ENCODE measurements around the gene TAB2. TPM values are rescaled to one million over a fixed set of nuclear protein-coding genes. Genes with fewer than 3 reads are reported as not detected.

TAB2 gene
- total and polyA plus RNA-seq, 9 of the 15 experiments (the other 6 are each of a cell fraction or from before 2014, with no cell fraction given): 9.1 to 38.3 (median 18.6) TPM

DNA sequence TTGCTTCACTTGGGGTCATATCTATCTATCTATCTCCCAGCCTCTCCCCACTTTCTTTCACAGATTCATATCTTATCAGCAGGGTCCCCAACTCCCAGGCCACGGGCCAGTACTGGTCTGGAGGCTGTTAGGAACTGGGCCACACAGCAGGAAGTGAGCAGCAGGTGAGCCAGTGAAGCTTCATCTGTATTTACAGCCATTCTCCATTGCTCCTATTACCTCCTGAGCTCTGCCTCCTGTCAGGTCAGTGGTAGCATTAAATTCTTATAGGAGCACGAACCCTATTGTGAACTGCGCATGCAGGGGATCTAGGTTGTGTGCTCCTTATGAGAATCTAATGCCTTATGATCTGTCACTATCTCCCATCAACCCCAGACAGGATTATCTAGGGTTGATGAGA, 14.8 kb upstream of the TAB2 start:
- POLR2A ChIA-PET: interaction anchor here (1.1 kb wide), 1 partner anchor 9 kb away, joined by 4 read pairs; no protein-coding TSS in a partner anchor
- CTCF ChIA-PET (ENCODE audit: low intra/inter-chr PET ratio): no interaction called here

GRCh38 chr6:149303468-149303867, 14.0 kb upstream of the TAB2 start:
- TF ChIP-seq CEBPG (CRISPR knock-in tag; IDR thresholded peaks at IDR 0.05) (no peak), CEBPG (tag; conservative IDR thresholded peaks at IDR 0.05 in 1 of 2, IDR thresholded peaks at IDR 0.05 in 1 of 2) (peak; percentile 42 to 89; a peak in 3 of 4 replicates), CEBPB (tag; IDR thresholded peaks at IDR 0.05) (peak; percentile 77), NBN (IDR thresholded peaks at IDR 0.05; ENCODE audit: low read depth) (no peak)
- no peaks in the 10 kb centered on the region for H3K36me3 ChIP-seq (ENCODE audit: control insufficient read depth, insufficient read depth, low read length)
- no peak overlapping the region for H3K9ac ChIP-seq (ENCODE audit: insufficient read depth in 1 of 2, low read depth in 2 of 2, low read length in 2 of 2)
- no peaks in the 10 kb centered on the region for H3K9me3 ChIP-seq (replicated peaks; ENCODE audit: control insufficient read depth, insufficient read depth, low read depth, low read length)
- FAIRE-seq (no peak), DNase-seq (ENCODE audit: extremely low read depth in 1 of 4, low spot score in 3 of 4) (no peak), ATAC-seq (no peak)
- no peaks in the 10 kb centered on the region for H3K4me1 ChIP-seq (replicated peaks in 1 of 2; ENCODE audit: control insufficient read depth in 2 of 2, insufficient read depth in 2 of 2, low read length in 2 of 2)
- peaks cover 4 to 6% of the 10 kb centered on the region in 2 experiments; a peak in 3 of 5 replicates for H3K27me3 ChIP-seq (ENCODE audit: control insufficient read depth in 2 of 2, insufficient read depth in 2 of 2, low read length in 2 of 2)
- no peak overlapping the region for H3K4me3 ChIP-seq
- H3K4me2 ChIP-seq (ENCODE audit: insufficient read depth, low read length): no peak overlapping the region
- in situ Hi-C loops (cut with MboI): no loop called here
- H4K20me1 ChIP-seq (replicated peaks; ENCODE audit: control insufficient read depth, insufficient read depth, low read length): no peaks in the 10 kb centered on the region
- H3K9me1 ChIP-seq (ENCODE audit: control insufficient read depth, insufficient read depth, low read length): no peaks in the 10 kb centered on the region
- ChIA-PET CTCF (ENCODE audit: low intra/inter-chr PET ratio) (no interaction called here), POLR2A (interaction anchor here (1.1 kb wide), 1 partner anchor 8 kb away, joined by 4 read pairs; no protein-coding TSS in a partner anchor)
- 6% methylated on average over 1 of the region's 1 CpG for WGBS (ENCODE audit: insufficient coverage, low coverage, missing lambda C conversion rate)
- BruUV-seq (replicated peaks): no TSS peak
- intact Hi-C loops (cut with micrococcal nuclease): no loop called here
- no peak overlapping the region for H2AFZ ChIP-seq (ENCODE audit: low read depth, low read length)
- H3K79me2 ChIP-seq (ENCODE audit: control insufficient read depth, insufficient read depth, low read length): no peaks in the 10 kb centered on the region
- H3K27ac ChIP-seq (ENCODE audit: extremely low read depth, low read depth, low read length): no peak overlapping the region

More for the DNA sequence above, 14.8 kb upstream of the TAB2 start:
- no peaks in the 10 kb centered on the region for H3K36me3 ChIP-seq (ENCODE audit: control insufficient read depth, insufficient read depth, low read length)
- H3K27ac ChIP-seq (ENCODE audit: extremely low read depth, low read depth, low read length): no peak overlapping the region
- no peaks in the 10 kb centered on the region for H3K9me3 ChIP-seq (replicated peaks; ENCODE audit: control insufficient read depth, insufficient read depth, low read depth, low read length)
- intact Hi-C loops (cut with micrococcal nuclease) (no loop called here), in situ Hi-C loops (cut with MboI) (no loop called here)
- H3K79me2 ChIP-seq (ENCODE audit: control insufficient read depth, insufficient read depth, low read length): no peaks in the 10 kb centered on the region
- no peaks in the 10 kb centered on the region for H3K4me1 ChIP-seq (replicated peaks in 1 of 2; ENCODE audit: control insufficient read depth in 2 of 2, insufficient read depth in 2 of 2, low read length in 2 of 2)
- no peaks in the 10 kb centered on the region for H3K9me1 ChIP-seq (ENCODE audit: control insufficient read depth, insufficient read depth, low read length)
- no peak overlapping the region for H3K9ac ChIP-seq (ENCODE audit: insufficient read depth in 1 of 2, low read depth in 2 of 2, low read length in 2 of 2)
- H3K4me3 ChIP-seq: no peak overlapping the region
- TF ChIP-seq RCOR1 (IDR thresholded peaks at IDR 0.05; ENCODE audit: borderline replicate concordance in 1 of 2, low read depth in 2 of 2, low read length in 2 of 2) (no peak), BHLHE40 (IDR thresholded peaks at IDR 0.05; ENCODE audit: low read length) (no peak)
- WGBS (ENCODE audit: insufficient coverage, low coverage, missing lambda C conversion rate): 26% methylated on average over 3 of the region's 3 CpGs
- no peak overlapping the region for H2AFZ ChIP-seq (ENCODE audit: low read depth, low read length)
- no peak overlapping the region for H3K4me2 ChIP-seq (ENCODE audit: insufficient read depth, low read length)
- no peak for ATAC-seq
- FAIRE-seq: no peak
- no peak for DNase-seq (ENCODE audit: extremely low read depth in 1 of 4, low spot score in 3 of 4)
- BruUV-seq (replicated peaks): no TSS peak
- peaks cover 6 to 7% of the 10 kb centered on the region in 2 experiments; a peak in 3 of 5 replicates for H3K27me3 ChIP-seq (ENCODE audit: control insufficient read depth in 2 of 2, insufficient read depth in 2 of 2, low read length in 2 of 2)
- H4K20me1 ChIP-seq (replicated peaks; ENCODE audit: control insufficient read depth, insufficient read depth, low read length): no peaks in the 10 kb centered on the region
